SK-N-SH treated with all-trans-retinoic acid at 6 μM for 48 hours (cell line): Measurements from ENCODE around the gene SLC6A18.

Experiments
- ATAC-seq: fragments of 200-7000 bp; cut with Tn5 transposase; 3 replicates; pipeline ENCODE4 v1.9.1; 2020; ENCODE audit warnings: mild to moderate bottlenecking, moderate library complexity
- BACH2 ChIP-seq: fragments of 250-450 bp; sonication (Bioruptor Pico); IDR thresholded peaks from 2 replicates; pipeline ENCODE4 v1.9.0; 2021; ENCODE audit warnings: mild to moderate bottlenecking, borderline replicate concordance
- CREB5 ChIP-seq: fragments of 250-450 bp; sonication (Bioruptor Pico); IDR thresholded peaks from 2 replicates; pipeline ENCODE4 v1.5.1; 2020; ENCODE audit warnings: low read depth, mild to moderate bottlenecking, moderate library complexity
- CSDC2 ChIP-seq: fragments of 250-450 bp; sonication (Bioruptor Pico); IDR thresholded peaks from 2 replicates; pipeline ENCODE4 v1.5.0; 2020; ENCODE audit warnings: mild to moderate bottlenecking, moderate library complexity
- ESRRG ChIP-seq: fragments of 250-450 bp; sonication (Bioruptor Pico); IDR thresholded peaks from 2 replicates; pipeline ENCODE4 v1.6.1; 2021; ENCODE audit warnings: mild to moderate bottlenecking
- GLIS3 ChIP-seq: fragments of 250-450 bp; sonication (Bioruptor Pico); IDR thresholded peaks from 2 replicates; pipeline ENCODE4 v1.5.0; 2020; ENCODE audit warnings: mild to moderate bottlenecking, moderate library complexity
- ISL1 ChIP-seq: fragments of 250-450 bp; sonication (Bioruptor Pico); IDR thresholded peaks from 2 replicates; pipeline ENCODE4 v2.1.2; 2022; ENCODE audit warnings: mild to moderate bottlenecking, moderate library complexity
- OSR1 ChIP-seq: fragments of 250-450 bp; sonication (Bioruptor Pico); IDR thresholded peaks from 2 replicates; pipeline ENCODE4 v1.8.0; 2022; ENCODE audit warnings: moderate library complexity, mild to moderate bottlenecking, inconsistent platforms
- POU6F1 ChIP-seq: fragments of 250-450 bp; sonication (Bioruptor Pico); IDR thresholded peaks from 2 replicates; pipeline ENCODE4 v1.8.0; 2021; ENCODE audit warnings: low read depth, mild to moderate bottlenecking, moderate library complexity, borderline replicate concordance
- SNAI2 ChIP-seq: fragments of 250-450 bp; sonication (Bioruptor Pico); IDR thresholded peaks from 2 replicates; pipeline ENCODE4 v1.5.0; 2020; ENCODE audit warnings: mild to moderate bottlenecking, moderate library complexity
- TCF4 ChIP-seq: fragments of 250-450 bp; sonication (Bioruptor Pico); IDR thresholded peaks from 2 replicates; pipeline ENCODE4 v1.8.0; 2021; ENCODE audit warnings: mild to moderate bottlenecking, moderate library complexity, borderline replicate concordance
- TOX ChIP-seq: fragments of 250-450 bp; sonication (Bioruptor Pico); IDR thresholded peaks from 2 replicates; pipeline ENCODE4 v1.8.0; 2021; ENCODE audit warnings: mild to moderate bottlenecking, moderate library complexity, borderline replicate concordance
- TSHZ2 ChIP-seq: fragments of 250-450 bp; sonication (Bioruptor Pico); IDR thresholded peaks from 2 replicates; pipeline ENCODE4 v1.5.0; 2020; ENCODE audit warnings: mild to moderate bottlenecking, moderate library complexity
- ZC3H10 ChIP-seq: fragments of 250-450 bp; sonication (Bioruptor Pico); IDR thresholded peaks from 2 replicates; pipeline ENCODE4 v1.5.1; 2021; ENCODE audit warnings: mild to moderate bottlenecking, moderate library complexity
- ZFP3 ChIP-seq: fragments of 250-450 bp; sonication (Bioruptor Pico); IDR thresholded peaks from 2 replicates; pipeline ENCODE4 v1.5.0; 2020; ENCODE audit warnings: mild to moderate bottlenecking, moderate library complexity
- ZFP30 ChIP-seq: fragments of 450-650 bp; formaldehyde crosslinking; IDR thresholded peaks from 2 replicates; pipeline ENCODE4 v1.5.0; 2022; ENCODE audit warnings: mild to moderate bottlenecking, moderate library complexity
- ZNF565 ChIP-seq: fragments of 450-650 bp; formaldehyde crosslinking; conservative IDR thresholded peaks from 2 replicates; pipeline ENCODE4 v1.5.0; 2020; ENCODE audit warnings: low read depth, mild to moderate bottlenecking, moderate library complexity
- ZNF70 ChIP-seq: fragments of 450-650 bp; formaldehyde crosslinking; IDR thresholded peaks from 2 replicates; pipeline ENCODE4 v1.5.0; 2020; ENCODE audit warnings: mild to moderate bottlenecking, moderate library complexity

Gene SLC6A18

GRCh38 chr5:1216211-1216917 is 8.8 kb upstream of the SLC6A18 start:
- TF ChIP-seq OSR1 (CRISPR knock-in tag): no peak
- no peak for TF ChIP-seq TSHZ2 (CRISPR knock-in tag)
- no peak for TF ChIP-seq ZC3H10 (CRISPR knock-in tag)
- no peak for ATAC-seq

GRCh38 chr5:1216918-1217295 is 8.3 kb upstream of the SLC6A18 start:
- ATAC-seq: no peak
- no peak for TF ChIP-seq POU6F1 (CRISPR knock-in tag)
- TF ChIP-seq, all 23 proteins: peak for 0

- TF ChIP-seq CREB5 (no peak), POU6F1 (CRISPR knock-in tag) (no peak), SNAI2 (CRISPR knock-in tag) (no peak), TSHZ2 (CRISPR knock-in tag) (no peak), ZNF70 (CRISPR knock-in tag) (no peak), ZFP3 (CRISPR knock-in tag) (no peak), ZC3H10 (CRISPR knock-in tag) (no peak)
- ATAC-seq: no peak
Observed at GRCh38 chr5:1217596-1218206, 7.5 kb upstream of the SLC6A18 start.

- ATAC-seq: no peak
- TF ChIP-seq OSR1 (CRISPR knock-in tag) (no peak), GLIS3 (CRISPR knock-in tag) (no peak), TOX (CRISPR knock-in tag) (no peak), ESRRG (CRISPR knock-in tag) (no peak), ZFP30 (CRISPR knock-in tag) (no peak), ZNF565 (CRISPR knock-in tag) (no peak), TCF4 (CRISPR knock-in tag) (no peak), CREB5 (no peak), BACH2 (CRISPR knock-in tag) (no peak), ISL1 (CRISPR knock-in tag) (no peak), TSHZ2 (CRISPR knock-in tag) (no peak), ZC3H10 (CRISPR knock-in tag) (no peak), ZFP3 (CRISPR knock-in tag) (no peak), CSDC2 (no peak)
Observed at GRCh38 chr5:1218351-1219080, 6.7 kb upstream of the SLC6A18 start.
